Mesenchymal stem cell (in vitro differentiated cells and primary cell): ENCODE results near the gene FBXO21.

Source experiments
- DNase-seq: peaks from one replicate; pipeline ENCODE4 v3.0.0-alpha.2; 2013
- H2AFZ ChIP-seq: one replicate; pipeline ENCODE4 v1.6.1; 2013; ENCODE audit warnings: low read depth, mild to moderate bottlenecking, control low read depth, inconsistent platforms, low read length, moderate library complexity
- H2AK5ac ChIP-seq: 2 replicates; pipeline ENCODE4 v1.6.1; 2013; ENCODE audit warnings: low read length, moderate library complexity, mild to moderate bottlenecking, inconsistent platforms; ENCODE audit not compliant: severe bottlenecking
- H2BK120ac ChIP-seq: one replicate; pipeline ENCODE4 v1.6.1; 2013; ENCODE audit warnings: low read depth, mild to moderate bottlenecking, inconsistent platforms, low read length, moderate library complexity
- H2BK12ac ChIP-seq, 2 experiments: one replicate each; pipeline ENCODE4 v1.6.1; 2013; ENCODE audit warnings: inconsistent platforms in 2 of 2, low read length in 2 of 2, mild to moderate bottlenecking in 2 of 2, moderate library complexity in 2 of 2, control low read depth in 1 of 2
- H2BK15ac ChIP-seq: one replicate; pipeline ENCODE4 v1.6.1; 2013; ENCODE audit warnings: mild to moderate bottlenecking, low read depth, inconsistent platforms; ENCODE audit not compliant: poor library complexity, severe bottlenecking
- H2BK5ac ChIP-seq: 2 replicates; pipeline ENCODE4 v1.6.1; 2013; ENCODE audit warnings: low read depth, mild to moderate bottlenecking, low read length, control low read depth, inconsistent platforms; ENCODE audit not compliant: poor library complexity, severe bottlenecking
- H3K14ac ChIP-seq, 2 experiments: one replicate each; pipeline ENCODE4 v1.6.1; 2013; ENCODE audit warnings: inconsistent platforms in 2 of 2, low read length in 2 of 2, control low read depth in 1 of 2, mild to moderate bottlenecking in 1 of 2, moderate library complexity in 1 of 2
- H3K18ac ChIP-seq, 2 experiments: one replicate each; pipeline ENCODE4 v1.6.1; 2013; ENCODE audit warnings: inconsistent platforms in 2 of 2, low read length in 2 of 2, control low read depth in 1 of 2, low read depth in 1 of 2, mild to moderate bottlenecking in 1 of 2
- H3K23ac ChIP-seq, 2 experiments: one replicate each; pipeline ENCODE4 v1.6.1; 2013; ENCODE audit warnings: inconsistent platforms in 2 of 2, low read length in 2 of 2, mild to moderate bottlenecking in 2 of 2, moderate library complexity in 2 of 2, control low read depth in 1 of 2
- H3K27ac ChIP-seq: 2 replicates; pipeline ENCODE4 v1.5.1; 2013; ENCODE audit warnings: mild to moderate bottlenecking, moderate library complexity, low read length, control low read depth, inconsistent platforms; ENCODE audit not compliant: poor library complexity, severe bottlenecking
- H3K27me3 ChIP-seq, 2 experiments: 2 replicates each; pipeline versions ENCODE4 v1.6.1 to v1.7.0; 2013; ENCODE audit warnings: low read length in 2 of 2, mild to moderate bottlenecking in 2 of 2, moderate library complexity in 2 of 2, control low read depth in 1 of 2, inconsistent platforms in 1 of 2; ENCODE audit not compliant: control insufficient read depth in 1 of 2, insufficient read depth in 1 of 2
- H3K36me3 ChIP-seq, 2 experiments: 2 replicates each; pipeline versions ENCODE4 v1.6.1 to v1.7.0; 2013; ENCODE audit warnings: low read length in 2 of 2, control low read depth in 1 of 2, inconsistent platforms in 1 of 2, low read depth in 1 of 2, mild to moderate bottlenecking in 1 of 2; ENCODE audit not compliant: insufficient read depth in 2 of 2, control insufficient read depth in 1 of 2
- H3K4ac ChIP-seq, 2 experiments: one replicate each; pipeline ENCODE4 v1.6.1; 2013; ENCODE audit warnings: inconsistent platforms in 2 of 2, low read length in 2 of 2, mild to moderate bottlenecking in 2 of 2, moderate library complexity in 2 of 2, control low read depth in 1 of 2, low read depth in 1 of 2
- H3K4me1 ChIP-seq: 2 replicates; pipeline ENCODE4 v1.6.1; 2013; ENCODE audit warnings: low read depth, low read length, control low read depth; ENCODE audit not compliant: control insufficient read depth, insufficient read depth
- H3K4me2 ChIP-seq: 2 replicates; pipeline ENCODE4 v1.6.1; 2013; ENCODE audit warnings: low read length, mild to moderate bottlenecking, inconsistent platforms; ENCODE audit not compliant: poor library complexity, severe bottlenecking
- H3K4me3 ChIP-seq, 2 experiments: 2 replicates each; pipeline versions ENCODE4 v1.5.1 to v1.7.0; 2013; ENCODE audit warnings: low read length in 2 of 2, mild to moderate bottlenecking in 2 of 2, control low read depth in 1 of 2, low read depth in 1 of 2; ENCODE audit not compliant: insufficient read depth in 1 of 2
- H3K79me1 ChIP-seq: replicated peaks from 2 replicates; pipeline ENCODE4 v1.6.1; 2013; ENCODE audit warnings: mild to moderate bottlenecking, control low read depth, low read length, inconsistent platforms; ENCODE audit not compliant: poor library complexity, severe bottlenecking
- H3K9ac ChIP-seq: 2 replicates; pipeline ENCODE4 v1.7.0; 2013; ENCODE audit warnings: mild to moderate bottlenecking, low read length, moderate library complexity
- H3K9me3 ChIP-seq: 2 replicates; pipeline ENCODE4 v1.7.0; 2013; ENCODE audit warnings: mild to moderate bottlenecking, low read length; ENCODE audit not compliant: control insufficient read depth
- H4K8ac ChIP-seq: one replicate; pipeline ENCODE4 v1.6.1; 2013; ENCODE audit warnings: inconsistent platforms, mild to moderate bottlenecking, low read length, moderate library complexity
- H4K91ac ChIP-seq: one replicate; pipeline ENCODE4 v1.6.1; 2013; ENCODE audit warnings: mild to moderate bottlenecking, low read length, inconsistent platforms
- WGBS: methylation state at CpG from one replicate; pipeline ENCODE4 v1.1.7; 2013; ENCODE audit warnings: mixed read lengths; 5-methylcytosine and 5-hydroxymethylcytosine counted together

Gene FBXO21

GRCh38 chr12:117142094-117142493 is 48.2 kb downstream of the FBXO21 start:
- Histone ChIP-seq H4K8ac (no peak overlapping the region), H2AFZ (no peak overlapping the region), H4K91ac (no peak overlapping the region), H2BK120ac (no peak overlapping the region), H3K9ac (no peak overlapping the region), H3K79me1 (peaks cover 9% of the 10 kb centered on the region), H2AK5ac (no peak overlapping the region), H3K27me3 (peaks cover 0 to 3% of the 10 kb centered on the region in 2 experiments), H2BK12ac (no peak overlapping the region), H3K4me1 (no peaks in the 10 kb centered on the region), H3K36me3 (peaks cover 29 to 31% of the 10 kb centered on the region in 2 experiments), H3K4me3 (no peak overlapping the region), H3K18ac (no peak overlapping the region), H3K23ac (no peak overlapping the region), H2BK15ac (no peak overlapping the region), H3K27ac (no peak overlapping the region), H2BK5ac (no peak overlapping the region), H3K4me2 (no peak overlapping the region), H3K4ac (no peak overlapping the region), H3K9me3 (no peaks in the 10 kb centered on the region), H3K14ac (no peak overlapping the region)
- WGBS: 95% methylated on average over 12 of the region's 12 CpGs
- DNase-seq: no peak

- H3K14ac ChIP-seq: no peak overlapping the region
- H3K4me3 ChIP-seq: no peak overlapping the region
- H3K4ac ChIP-seq: no peak overlapping the region
- no peak overlapping the region for H3K27ac ChIP-seq
- peaks cover 27 to 29% of the 10 kb centered on the region in 2 experiments for H3K36me3 ChIP-seq
- no peak overlapping the region for H4K8ac ChIP-seq
- H4K91ac ChIP-seq: no peak overlapping the region
- H3K27me3 ChIP-seq: peaks cover 0 to 3% of the 10 kb centered on the region in 2 experiments
- no peaks in the 10 kb centered on the region for H3K4me1 ChIP-seq
- H2BK15ac ChIP-seq: no peak overlapping the region
- no peak overlapping the region for H3K9ac ChIP-seq
- H2AK5ac ChIP-seq: no peak overlapping the region
- H3K9me3 ChIP-seq: no peaks in the 10 kb centered on the region
- no peak overlapping the region for H3K4me2 ChIP-seq
- H3K79me1 ChIP-seq: peaks cover 5% of the 10 kb centered on the region
- H3K23ac ChIP-seq: no peak overlapping the region
- no peak overlapping the region for H2BK120ac ChIP-seq
- DNase-seq: no peak
- no peak overlapping the region for H2AFZ ChIP-seq
- no peak overlapping the region for H2BK12ac ChIP-seq
- WGBS: 94% methylated on average over 29 of the region's 29 CpGs
- H2BK5ac ChIP-seq: no peak overlapping the region
- no peak overlapping the region for H3K18ac ChIP-seq
Measured at GRCh38 chr12:117141097-117141898, 49.0 kb downstream of the FBXO21 start.

GRCh38 chr12:117140397-117141096 is 49.7 kb downstream of the FBXO21 start:
- H2BK5ac ChIP-seq: no peak overlapping the region
- H3K4me2 ChIP-seq: no peak overlapping the region
- H2BK15ac ChIP-seq: no peak overlapping the region
- no peak overlapping the region for H3K4ac ChIP-seq
- peaks cover 3% of the 10 kb centered on the region for H3K79me1 ChIP-seq
- peaks cover 20 to 21% of the 10 kb centered on the region in 2 experiments for H3K36me3 ChIP-seq
- no peaks in the 10 kb centered on the region for H3K4me1 ChIP-seq
- H3K27ac ChIP-seq: no peak overlapping the region
- H3K14ac ChIP-seq: no peak overlapping the region
- H3K9me3 ChIP-seq: no peaks in the 10 kb centered on the region
- no peak overlapping the region for H4K8ac ChIP-seq
- H3K9ac ChIP-seq: no peak overlapping the region
- no peak overlapping the region for H2BK120ac ChIP-seq
- no peak overlapping the region for H4K91ac ChIP-seq
- H3K23ac ChIP-seq: no peak overlapping the region
- no peak overlapping the region for H3K4me3 ChIP-seq
- H2BK12ac ChIP-seq: no peak overlapping the region
- H2AK5ac ChIP-seq: no peak overlapping the region
- H2AFZ ChIP-seq: no peak overlapping the region
- H3K18ac ChIP-seq: no peak overlapping the region
- peaks cover 0 to 3% of the 10 kb centered on the region in 2 experiments for H3K27me3 ChIP-seq
- 82% methylated on average over 10 of the region's 12 CpGs for WGBS
- DNase-seq: no peak

GRCh38 chr12:117139025-117139717 is 51.1 kb downstream of the FBXO21 start:
- H3K23ac ChIP-seq: no peak overlapping the region
- H4K91ac ChIP-seq: no peak overlapping the region
- H3K27me3 ChIP-seq: peaks cover 0 to 3% of the 10 kb centered on the region in 2 experiments
- peaks cover 11 to 13% of the 10 kb centered on the region in 2 experiments for H3K36me3 ChIP-seq
- H3K79me1 ChIP-seq: no peaks in the 10 kb centered on the region
- H3K4me1 ChIP-seq: no peaks in the 10 kb centered on the region
- H2AFZ ChIP-seq: no peak overlapping the region
- H3K4ac ChIP-seq: no peak overlapping the region
- H2BK120ac ChIP-seq: no peak overlapping the region
- no peak overlapping the region for H3K4me2 ChIP-seq
- DNase-seq: no peak
- H3K14ac ChIP-seq: no peak overlapping the region
- no peak overlapping the region for H3K27ac ChIP-seq
- H3K18ac ChIP-seq: no peak overlapping the region
- no peaks in the 10 kb centered on the region for H3K9me3 ChIP-seq
- H2BK15ac ChIP-seq: no peak overlapping the region
- H2AK5ac ChIP-seq: no peak overlapping the region
- H2BK5ac ChIP-seq: no peak overlapping the region
- whole genome bisulfite sequencing: 95% methylated on average over 5 of the region's 5 CpGs
- no peak overlapping the region for H3K4me3 ChIP-seq
- no peak overlapping the region for H3K9ac ChIP-seq
- no peak overlapping the region for H2BK12ac ChIP-seq
- no peak overlapping the region for H4K8ac ChIP-seq
